Esophagus squamous epithelium (tissue), 5 donors: Measurements from ENCODE around the gene TMEM8B. TPM values are rescaled to one million over a fixed set of nuclear protein-coding genes. Genes with fewer than 3 reads are reported as not detected.
A peak's percentile ranks its signal among the peaks of the same experiment; 100 is the strongest.
"Not testable (repeated sequence)": the region's sequence is repeated elsewhere in the genome, so short reads cannot be mapped to it uniquely, and the experiment has no call there.

ENCODE experiments used
- DNase-seq: peaks from one replicate; lab custom pipeline; 2025; lab: John Stamatoyannopoulos, UW
- H3K27ac ChIP-seq, 4 donors: fragments of 200-600 bp; sonication (generic); one replicate each; pipeline ENCODE4 v1.5.1; 2016 to 2019; ENCODE audit warnings: mild to moderate bottlenecking in 1 of 4
- H3K27me3 ChIP-seq, 4 donors: fragments of 200-600 bp; sonication (generic); 1 replicate in 3 of 4; 2 replicates in 1 of 4; pipeline versions ENCODE4 v1.5.1 to v1.6.0; 2017 to 2021; ENCODE audit warnings: antibody characterized with exemption in 1 of 4
- H3K36me3 ChIP-seq, 3 donors: fragments of 200-600 bp; sonication (generic); one replicate each; pipeline ENCODE4 v1.5.1; 2016 to 2019
- H3K4me1 ChIP-seq, 3 donors: fragments of 200-600 bp; sonication (generic); one replicate each; pipeline ENCODE4 v1.5.1; 2017 to 2019
- H3K4me3 ChIP-seq, 4 donors: fragments of 200-600 bp; sonication (generic); 1 replicate in 3 of 4; 2 replicates in 1 of 4; pipeline ENCODE4 v1.5.1; 2016 to 2019; ENCODE audit warnings: mild to moderate bottlenecking in 2 of 4, moderate library complexity in 1 of 4
- H3K9me3 ChIP-seq, 3 donors: fragments of 200-600 bp; sonication (generic); one replicate each; pipeline ENCODE4 v1.5.1; 2016 to 2019
- POLR2A ChIP-seq, 4 donors: fragments of 450-650 bp; IDR thresholded peaks; one replicate each; pipeline ENCODE4 v1.6.1; 2017; ENCODE audit warnings: antibody characterized with exemption in 4 of 4, mild to moderate bottlenecking in 4 of 4, moderate library complexity in 3 of 4
- WGBS, 2 donors: methylation state at CpG; one replicate each; pipeline ENCODE4 v1.1.5; 2018; 5-methylcytosine and 5-hydroxymethylcytosine counted together
- intact Hi-C: fragments of 100-400 bp; cut with DNase I; formaldehyde crosslinking; loops from one replicate; pipeline ENCODE4 v1.15.0; 2022
- small RNA-seq, 4 donors: library from RNA; depleted of rRNA; stranded (forward); fragments of <200 nt; gene quantifications; one replicate each; pipeline ENCODE3, GENCODE V24; 2016
- total RNA-seq, 4 donors: library from RNA; depleted of rRNA; stranded (reverse); fragments of >200 nt; gene quantifications; one replicate each; pipeline ENCODE4 v1.1.0, GENCODE V29; 2016
- TF ChIP-seq, protein P1 (sequence below), 6 experiments: fragments of 450-650 bp in 4 of 6; fragments of 200-600 bp in 2 of 6; sonication (generic) in 2 of 6; IDR thresholded peaks; one replicate each; pipeline ENCODE4 v1.5.1; 2016 to 2019; ENCODE audit warnings: antibody characterized with exemption in 6 of 6, mild to moderate bottlenecking in 4 of 6, moderate library complexity in 4 of 6
- donor health status: DM: yes; HTN: yes; CAD: no.

TMEM8B gene
- total RNA-seq, 4 donors from 2014 or later, result 0.35 to 4.8 (median 1.4) TPM

DNA sequence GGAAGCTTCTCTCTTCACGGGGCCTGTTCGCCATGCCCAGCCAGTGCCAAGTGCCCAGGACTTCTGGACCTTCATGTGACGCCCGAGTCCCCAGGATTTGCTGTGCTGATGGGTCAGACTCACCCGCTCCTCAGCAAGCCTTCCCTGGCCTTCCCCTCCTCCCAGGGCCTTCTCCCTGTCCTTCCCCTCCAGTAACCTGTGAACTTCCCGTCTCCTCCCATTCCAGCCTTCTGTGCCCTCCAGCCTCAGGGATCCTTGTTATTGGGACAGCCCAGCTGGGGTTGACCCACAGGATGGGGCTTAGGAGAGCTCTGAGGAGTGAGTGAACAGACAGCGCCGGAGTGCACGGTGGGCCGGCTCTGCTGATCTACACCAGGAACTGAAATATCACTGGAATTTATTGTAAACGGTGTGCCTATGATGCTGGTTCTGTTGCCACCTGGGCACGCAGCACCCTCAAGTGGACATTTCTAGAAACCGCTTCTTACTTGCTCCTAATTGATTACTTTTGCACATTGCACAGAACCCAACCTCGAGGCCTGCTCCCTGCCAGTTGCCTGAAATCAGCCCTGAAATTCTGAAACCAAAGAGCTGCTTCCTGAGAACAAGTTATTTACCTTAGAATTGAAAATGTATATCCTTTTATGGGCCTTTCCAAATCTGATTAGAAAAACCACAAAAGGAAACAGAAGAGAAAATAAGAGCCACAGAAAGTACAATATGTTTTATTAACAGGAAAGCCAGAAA, 81.8 kb downstream of the TMEM8B start:
- intact Hi-C loops, result no loop called here
- H3K9me3 ChIP-seq, result no peaks in the 10 kb centered on the region
- TF ChIP-seq, protein P1, sequence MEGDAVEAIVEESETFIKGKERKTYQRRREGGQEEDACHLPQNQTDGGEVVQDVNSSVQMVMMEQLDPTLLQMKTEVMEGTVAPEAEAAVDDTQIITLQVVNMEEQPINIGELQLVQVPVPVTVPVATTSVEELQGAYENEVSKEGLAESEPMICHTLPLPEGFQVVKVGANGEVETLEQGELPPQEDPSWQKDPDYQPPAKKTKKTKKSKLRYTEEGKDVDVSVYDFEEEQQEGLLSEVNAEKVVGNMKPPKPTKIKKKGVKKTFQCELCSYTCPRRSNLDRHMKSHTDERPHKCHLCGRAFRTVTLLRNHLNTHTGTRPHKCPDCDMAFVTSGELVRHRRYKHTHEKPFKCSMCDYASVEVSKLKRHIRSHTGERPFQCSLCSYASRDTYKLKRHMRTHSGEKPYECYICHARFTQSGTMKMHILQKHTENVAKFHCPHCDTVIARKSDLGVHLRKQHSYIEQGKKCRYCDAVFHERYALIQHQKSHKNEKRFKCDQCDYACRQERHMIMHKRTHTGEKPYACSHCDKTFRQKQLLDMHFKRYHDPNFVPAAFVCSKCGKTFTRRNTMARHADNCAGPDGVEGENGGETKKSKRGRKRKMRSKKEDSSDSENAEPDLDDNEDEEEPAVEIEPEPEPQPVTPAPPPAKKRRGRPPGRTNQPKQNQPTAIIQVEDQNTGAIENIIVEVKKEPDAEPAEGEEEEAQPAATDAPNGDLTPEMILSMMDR (IDR thresholded peaks at IDR 0.05), result peak in 5 of 6 experiments; percentile 26 to 60 (median 40)
- TF ChIP-seq POLR2A (IDR thresholded peaks at IDR 0.05), result peak in 1 of 4 donors; percentile 18
- peaks cover 39 to 74% (median 48%) of the 10 kb centered on the region in 3 donors for H3K4me1 ChIP-seq
- no peaks in the 10 kb centered on the region for H3K36me3 ChIP-seq
- H3K4me3 ChIP-seq, result peak overlapping the region in 1 of 4 donors; percentile 10
- 50 to 56% methylated on average over 13 of the region's 14 CpGs for WGBS, 2 donors
- no peak for DNase-seq
- H3K27ac ChIP-seq, result peak overlapping the region; percentile 69 to 95 (median 90)
- H3K27me3 ChIP-seq, result no peaks in the 10 kb centered on the region

DNA sequence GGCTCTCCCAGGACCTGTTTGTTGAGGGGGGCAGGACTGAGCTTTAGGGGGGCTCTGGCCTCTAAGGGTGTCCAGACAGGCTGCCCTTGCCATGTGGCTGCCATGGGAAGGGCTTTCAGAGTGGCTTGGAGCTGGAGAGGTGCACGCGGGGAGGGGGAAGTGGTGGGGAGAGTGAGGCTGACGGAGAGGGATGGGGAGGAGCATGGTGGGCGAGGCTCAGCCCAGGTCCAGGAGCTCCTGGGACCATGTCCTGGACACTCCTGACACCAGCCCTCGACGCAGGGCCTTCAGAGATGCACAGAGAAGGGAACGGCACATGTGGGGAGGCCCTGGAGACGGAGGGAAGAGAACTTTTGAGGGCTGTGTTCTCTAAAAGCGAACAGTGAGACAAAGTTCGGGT, 82.7 kb downstream of the TMEM8B start:
- DNase-seq, result no peak
- no peaks in the 10 kb centered on the region for H3K27me3 ChIP-seq
- TF ChIP-seq, protein P1 (IDR thresholded peaks at IDR 0.05), result no peak
- no peak for TF ChIP-seq POLR2A (IDR thresholded peaks at IDR 0.05)
- peaks cover 30 to 65% (median 39%) of the 10 kb centered on the region in 3 donors for H3K4me1 ChIP-seq
- peak overlapping the region in 2 of 4 donors; percentile 89 to 92 for H3K27ac ChIP-seq
- no peaks in the 10 kb centered on the region for H3K9me3 ChIP-seq
- no peaks in the 10 kb centered on the region for H3K36me3 ChIP-seq
- H3K4me3 ChIP-seq, result no peak overlapping the region
- intact Hi-C loops, result no loop called here
- WGBS, 2 donors, result 82 to 89% methylated on average over 7 to 9 of the region's 10 CpGs

DNA sequence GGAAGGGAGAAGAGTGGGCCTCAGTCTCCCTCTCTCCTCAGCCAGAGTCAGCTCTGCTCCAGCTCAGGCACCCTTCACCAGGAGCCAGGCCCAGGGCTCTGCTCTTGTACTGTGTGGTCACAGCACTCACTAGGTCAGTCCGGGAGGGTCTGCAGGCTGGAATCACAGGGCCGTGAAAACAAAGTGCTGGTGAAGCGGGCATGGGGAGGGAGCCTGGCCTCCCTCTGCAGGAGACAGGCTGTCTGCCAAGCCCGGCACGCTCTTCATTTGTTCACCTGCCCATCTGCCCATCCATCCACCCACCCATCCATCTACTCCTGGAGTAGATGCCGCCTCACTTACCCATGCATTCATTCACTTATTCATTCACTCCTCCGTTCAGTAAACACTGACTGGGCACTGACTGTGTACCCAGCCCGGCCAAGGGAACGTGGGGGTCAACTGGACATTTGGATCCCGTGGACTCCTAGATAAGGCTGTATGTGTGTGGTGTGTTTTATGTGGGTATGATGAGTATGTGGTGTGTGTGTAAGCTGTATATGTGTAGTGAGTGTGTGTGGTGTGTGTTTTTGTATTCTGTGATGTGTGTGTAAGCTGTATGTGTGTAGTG, 83.9 kb downstream of the TMEM8B start:
- intact Hi-C loops, result no loop called here

DNA sequence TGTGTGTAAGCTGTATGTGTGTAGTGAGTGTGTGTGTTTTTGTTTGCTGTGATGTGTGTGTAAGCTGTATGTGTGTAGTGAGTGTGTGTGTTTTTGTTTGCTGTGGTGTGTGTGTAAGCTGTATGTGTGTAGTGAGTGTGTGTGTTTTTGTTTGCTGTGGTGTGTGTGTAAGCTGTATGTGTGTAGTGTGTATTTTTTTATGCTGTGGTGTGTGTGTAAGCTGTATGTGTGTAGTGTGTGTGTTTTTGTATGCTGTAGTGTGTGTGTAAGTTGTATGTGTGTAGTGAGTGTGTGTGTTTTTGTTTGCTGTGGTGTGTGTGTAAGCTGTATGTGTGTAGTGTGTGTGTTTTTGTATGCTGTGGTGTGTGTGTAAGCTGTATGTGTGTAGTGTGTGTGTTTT, 84.4 kb downstream of the TMEM8B start:
- H3K36me3 ChIP-seq, intact Hi-C loops, DNase-seq, H3K27me3 ChIP-seq, H3K27ac ChIP-seq, H3K4me3 ChIP-seq, H3K9me3 ChIP-seq: not testable (repeated sequence)
- H3K4me1 ChIP-seq, result peaks cover 16 to 62% (median 24%) of the 10 kb centered on the region in 3 donors

More for the DNA sequence above, 83.9 kb downstream of the TMEM8B start:
- TF ChIP-seq, protein P1 (IDR thresholded peaks at IDR 0.05), result no peak
- no peak for TF ChIP-seq POLR2A (IDR thresholded peaks at IDR 0.05)
- no peaks in the 10 kb centered on the region for H3K27me3 ChIP-seq
- WGBS, 2 donors, result 80 to 81% methylated on average over 5 to 9 of the region's 10 CpGs
- no peak for DNase-seq
- H3K27ac ChIP-seq, result no peak overlapping the region
- no peaks in the 10 kb centered on the region for H3K36me3 ChIP-seq
- no peak overlapping the region for H3K4me3 ChIP-seq
- H3K9me3 ChIP-seq, result no peaks in the 10 kb centered on the region
- H3K4me1 ChIP-seq, result peaks cover 21 to 62% (median 29%) of the 10 kb centered on the region in 3 donors

DNA sequence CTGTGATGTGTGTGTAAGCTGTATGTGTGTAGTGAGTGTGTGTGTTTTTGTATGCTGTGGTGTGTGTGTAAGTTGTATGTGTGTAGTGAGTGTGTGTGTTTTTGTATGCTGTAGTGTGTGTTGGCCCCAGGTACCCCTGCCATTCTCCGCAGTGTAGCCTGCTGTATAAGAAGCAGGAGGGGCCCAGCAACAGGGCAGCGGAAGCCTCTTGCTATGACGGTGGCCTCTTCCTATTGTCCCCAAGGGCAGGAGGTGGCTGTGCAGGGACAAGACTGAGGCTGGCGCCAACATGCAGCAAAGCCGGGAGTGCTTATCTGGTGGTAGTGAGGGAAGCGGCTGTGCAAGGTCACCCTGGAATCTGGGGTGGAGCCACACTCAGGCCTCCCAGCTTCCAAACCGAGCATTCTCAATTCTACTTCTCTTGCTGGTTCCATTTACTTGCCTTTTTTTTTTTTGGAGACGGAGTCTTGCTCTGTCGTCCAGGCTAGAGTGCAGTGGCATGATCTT, 85.3 kb downstream of the TMEM8B start:
- H3K4me1 ChIP-seq, result peaks cover 7 to 57% (median 18%) of the 10 kb centered on the region in 3 donors
- TF ChIP-seq POLR2A (IDR thresholded peaks at IDR 0.05), result no peak
- TF ChIP-seq, protein P1 (IDR thresholded peaks at IDR 0.05), result no peak
- no peak for DNase-seq
- intact Hi-C loops, result no loop called here
- no peaks in the 10 kb centered on the region for H3K9me3 ChIP-seq
- H3K4me3 ChIP-seq, result no peak overlapping the region
- peak overlapping the region in 3 of 4 donors; percentile 3 to 52 (median 6) for H3K27ac ChIP-seq
- 19 to 20% methylated on average over 6 to 7 of the region's 9 CpGs for WGBS, 2 donors
- no peaks in the 10 kb centered on the region for H3K36me3 ChIP-seq
- no peaks in the 10 kb centered on the region for H3K27me3 ChIP-seq

Small RNA genes lying within 50 kb of the gene (small RNA-seq; reads per million reads assigned to genes)
- 0 to 0.45 (median 0) reads per million in 4 donors for gene HINT2

Other genes with a start within 250 kb of the TMEM8B start
- gene TESK1, start 224.0 kb upstream of the TMEM8B start, total RNA-seq, result 10 to 100 TPM; 10.1 to 22.1 (median 14.4) TPM
- gene CD72, start 210.8 kb upstream of the TMEM8B start, total RNA-seq, result 1 to 10 TPM in 1 of 4 donors, under 1 TPM in 1, not detected in 2; 0.27 to 1.9 TPM
- 1 to 10 TPM in 3 of 4 donors, under 1 TPM in 1; 0.42 to 4.2 (median 1.5) TPM for gene SIT1, start 178.3 kb upstream of the TMEM8B start, total RNA-seq
- gene RMRP, start 171.2 kb upstream of the TMEM8B start, total RNA-seq, result 1,000 to 10,000 TPM in 3 of 4 donors, 100 to 1,000 TPM in 1; 759 to 4,621 (median 3,503) TPM
- gene CCDC107, start 170.9 kb upstream of the TMEM8B start, total RNA-seq, result 10 to 100 TPM in 3 of 4 donors, 1 to 10 TPM in 1; 6.6 to 19.6 (median 14.2) TPM
- gene ARHGEF39, start 164.0 kb upstream of the TMEM8B start, total RNA-seq, result 10 to 100 TPM in 1 of 4 donors, 1 to 10 TPM in 3; 1.3 to 17.5 (median 5.1) TPM
- gene CA9, start 155.3 kb upstream of the TMEM8B start, total RNA-seq, result 1 to 10 TPM in 1 of 4 donors, not detected in 3; 2.2 TPM
- 1,000 to 10,000 TPM in 1 of 4 donors, 100 to 1,000 TPM in 2, 10 to 100 TPM in 1; 80.8 to 1,148 (median 217) TPM for gene TPM2, start 139.3 kb upstream of the TMEM8B start, total RNA-seq
- 100 to 1,000 TPM in 2 of 4 donors, 10 to 100 TPM in 2; 94.7 to 233 (median 112) TPM for gene TLN1, start 97.0 kb upstream of the TMEM8B start, total RNA-seq
- gene CREB3, start 96.6 kb upstream of the TMEM8B start, total RNA-seq, result 10 to 100 TPM; 10.5 to 24.2 (median 19.2) TPM
- 10 to 100 TPM; 14.1 to 61.8 (median 42.0) TPM for gene GBA2, start 80.0 kb upstream of the TMEM8B start, total RNA-seq
- 10 to 100 TPM in 3 of 4 donors, 1 to 10 TPM in 1; 8.0 to 17.5 (median 11.6) TPM for gene RGP1, start 79.9 kb upstream of the TMEM8B start, total RNA-seq
- gene MSMP, start 75.0 kb upstream of the TMEM8B start, total RNA-seq, result not detected
- gene NPR2, start 37.6 kb upstream of the TMEM8B start, total RNA-seq, result 10 to 100 TPM in 1 of 4 donors, 1 to 10 TPM in 1, under 1 TPM in 2; 0.08 to 12.2 (median 1.8) TPM
- not detected for gene SPAG8, start 17.0 kb upstream of the TMEM8B start, total RNA-seq
- 10 to 100 TPM; 13.2 to 34.9 (median 19.5) TPM for gene HINT2, start 14.2 kb upstream of the TMEM8B start, total RNA-seq
- gene FAM221B, start 496 bp upstream of the TMEM8B start, total RNA-seq, result not detected
- not detected for gene OR13J1, start 41.2 kb downstream of the TMEM8B start, total RNA-seq
- 1 to 10 TPM in 1 of 4 donors, under 1 TPM in 1, not detected in 2; 0.70 to 4.6 TPM for gene HRCT1, start 77.0 kb downstream of the TMEM8B start, total RNA-seq
- gene SPAAR, start 80.3 kb downstream of the TMEM8B start, total RNA-seq, result 1 to 10 TPM in 1 of 4 donors, under 1 TPM in 1, not detected in 2; 0.22 to 1.1 TPM
- gene OR2S2, start 128.9 kb downstream of the TMEM8B start, total RNA-seq, result not detected
- 10 to 100 TPM in 1 of 4 donors, 1 to 10 TPM in 1, under 1 TPM in 2; 0.23 to 16.2 (median 1.9) TPM for gene RECK, start 207.7 kb downstream of the TMEM8B start, total RNA-seq